NB4 (cell line): ENCODE measurements around the gene EIF4G3.

ENCODE experiments used
- POLR2A ChIP-seq: IDR thresholded peaks from 2 replicates; pipeline ENCODE4 v1.6.1; 2011; ENCODE audit warnings: mild to moderate bottlenecking; ENCODE audit not compliant: insufficient read length; ENCODE audit errors: extremely low read depth
- TF ChIP-seq, protein P1 (sequence below): IDR thresholded peaks from one replicate; pipeline ENCODE4 v1.5.1; 2012; ENCODE audit warnings: low read depth, low read length
- TF ChIP-seq, protein P2 (sequence below): IDR thresholded peaks from 2 replicates; pipeline ENCODE4 v1.6.1; 2011; ENCODE audit warnings: low read depth, low read length

DNA sequence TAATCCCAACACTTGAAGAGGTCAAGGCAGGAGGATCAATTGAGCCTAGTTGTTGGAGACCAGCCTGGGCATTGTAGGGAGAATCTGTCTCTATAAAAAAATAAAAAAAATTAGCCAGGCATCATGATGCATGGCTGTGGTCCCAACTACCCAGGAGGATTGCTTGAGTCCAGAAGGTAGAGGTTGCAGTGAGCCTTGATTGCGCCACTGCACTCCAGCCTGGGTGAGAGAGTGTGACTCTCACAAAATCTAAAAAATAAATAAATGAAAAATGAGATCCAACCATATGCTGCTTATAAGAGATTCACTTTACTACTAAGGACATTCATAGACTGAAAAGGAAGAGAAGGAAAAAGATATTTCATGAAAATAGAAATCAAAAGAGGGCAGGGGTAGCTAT lies 342.5 kb downstream of the EIF4G3 start:
- TF ChIP-seq, protein P1, sequence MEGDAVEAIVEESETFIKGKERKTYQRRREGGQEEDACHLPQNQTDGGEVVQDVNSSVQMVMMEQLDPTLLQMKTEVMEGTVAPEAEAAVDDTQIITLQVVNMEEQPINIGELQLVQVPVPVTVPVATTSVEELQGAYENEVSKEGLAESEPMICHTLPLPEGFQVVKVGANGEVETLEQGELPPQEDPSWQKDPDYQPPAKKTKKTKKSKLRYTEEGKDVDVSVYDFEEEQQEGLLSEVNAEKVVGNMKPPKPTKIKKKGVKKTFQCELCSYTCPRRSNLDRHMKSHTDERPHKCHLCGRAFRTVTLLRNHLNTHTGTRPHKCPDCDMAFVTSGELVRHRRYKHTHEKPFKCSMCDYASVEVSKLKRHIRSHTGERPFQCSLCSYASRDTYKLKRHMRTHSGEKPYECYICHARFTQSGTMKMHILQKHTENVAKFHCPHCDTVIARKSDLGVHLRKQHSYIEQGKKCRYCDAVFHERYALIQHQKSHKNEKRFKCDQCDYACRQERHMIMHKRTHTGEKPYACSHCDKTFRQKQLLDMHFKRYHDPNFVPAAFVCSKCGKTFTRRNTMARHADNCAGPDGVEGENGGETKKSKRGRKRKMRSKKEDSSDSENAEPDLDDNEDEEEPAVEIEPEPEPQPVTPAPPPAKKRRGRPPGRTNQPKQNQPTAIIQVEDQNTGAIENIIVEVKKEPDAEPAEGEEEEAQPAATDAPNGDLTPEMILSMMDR, result no peak
- no peak for TF ChIP-seq POLR2A
- TF ChIP-seq, protein P2, sequence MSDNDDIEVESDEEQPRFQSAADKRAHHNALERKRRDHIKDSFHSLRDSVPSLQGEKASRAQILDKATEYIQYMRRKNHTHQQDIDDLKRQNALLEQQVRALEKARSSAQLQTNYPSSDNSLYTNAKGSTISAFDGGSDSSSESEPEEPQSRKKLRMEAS, result no peak
